AG04449 (cell line): ENCODE measurements around the gene TMEM117.
"Not testable (repeated sequence)": the region's sequence is repeated elsewhere in the genome, so short reads cannot be mapped to it uniquely, and the experiment has no call there.

ENCODE experiments used
- CTCF ChIA-PET: fragments of 350-600 bp; formaldehyde crosslinking; extraction: SDS; loops from one replicate; lab custom pipeline; 2021; ENCODE audit warnings: antibody characterized with exemption; lab: Yijun Ruan, JAX
- POLR2A ChIA-PET: fragments of 400-600, 350-600 bp; formaldehyde crosslinking; extraction: SDS; loops from one replicate; lab custom pipeline; 2020; ENCODE audit warnings: antibody characterized with exemption, inconsistent platforms; lab: Yijun Ruan, JAX
- DNase-seq: peaks from one replicate; pipeline ENCODE4 v3.0.0-alpha.2; 2010; ENCODE audit warnings: low read depth, low spot score
- H3K4me3 ChIP-seq: 2 replicates; pipeline ENCODE4 v1.5.1; 2011; ENCODE audit warnings: low read depth, mild to moderate bottlenecking, control low read depth, low read length
- TF ChIP-seq, protein P1 (sequence below): IDR thresholded peaks from one replicate; pipeline ENCODE4 v1.5.1; 2011; ENCODE audit warnings: mild to moderate bottlenecking, moderate library complexity, low read length, control low read depth, inconsistent platforms; ENCODE audit not compliant: insufficient read depth; ENCODE audit errors: missing control alignments

TMEM117 gene

DNA sequence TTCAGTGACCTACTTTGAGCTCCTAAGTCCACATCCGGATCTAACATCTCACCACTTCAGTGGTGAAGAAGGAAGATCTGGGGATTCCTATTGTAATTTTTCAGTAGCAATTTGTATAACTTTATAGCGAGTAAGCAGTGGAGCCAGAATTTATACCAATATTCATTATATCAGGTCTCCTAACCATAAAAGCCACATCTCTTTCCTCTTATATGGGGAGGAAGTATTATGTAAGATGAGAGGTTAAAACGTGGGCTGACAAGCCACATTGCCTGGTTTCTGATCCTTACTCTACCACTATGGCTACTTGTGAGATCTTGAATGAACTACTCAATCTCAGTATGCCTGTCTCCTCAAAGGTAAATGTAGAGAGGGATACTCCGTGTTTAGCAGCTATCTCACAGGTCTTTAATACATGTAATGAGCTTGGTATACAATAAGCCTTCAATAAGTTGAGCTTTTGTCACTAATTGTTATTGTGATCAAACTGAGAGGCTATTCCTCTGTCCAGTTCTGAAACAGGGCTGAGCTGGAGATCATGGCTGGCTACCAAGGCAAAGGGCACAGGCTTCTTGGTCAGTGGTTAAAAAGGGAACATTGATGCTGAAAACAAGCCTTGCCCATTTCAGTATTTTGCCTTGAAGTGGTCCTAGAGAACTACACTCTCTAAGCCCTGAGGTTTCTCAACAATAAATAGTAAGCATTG, 3.3 kb upstream of the TMEM117 start:
- TF ChIP-seq, protein P1, sequence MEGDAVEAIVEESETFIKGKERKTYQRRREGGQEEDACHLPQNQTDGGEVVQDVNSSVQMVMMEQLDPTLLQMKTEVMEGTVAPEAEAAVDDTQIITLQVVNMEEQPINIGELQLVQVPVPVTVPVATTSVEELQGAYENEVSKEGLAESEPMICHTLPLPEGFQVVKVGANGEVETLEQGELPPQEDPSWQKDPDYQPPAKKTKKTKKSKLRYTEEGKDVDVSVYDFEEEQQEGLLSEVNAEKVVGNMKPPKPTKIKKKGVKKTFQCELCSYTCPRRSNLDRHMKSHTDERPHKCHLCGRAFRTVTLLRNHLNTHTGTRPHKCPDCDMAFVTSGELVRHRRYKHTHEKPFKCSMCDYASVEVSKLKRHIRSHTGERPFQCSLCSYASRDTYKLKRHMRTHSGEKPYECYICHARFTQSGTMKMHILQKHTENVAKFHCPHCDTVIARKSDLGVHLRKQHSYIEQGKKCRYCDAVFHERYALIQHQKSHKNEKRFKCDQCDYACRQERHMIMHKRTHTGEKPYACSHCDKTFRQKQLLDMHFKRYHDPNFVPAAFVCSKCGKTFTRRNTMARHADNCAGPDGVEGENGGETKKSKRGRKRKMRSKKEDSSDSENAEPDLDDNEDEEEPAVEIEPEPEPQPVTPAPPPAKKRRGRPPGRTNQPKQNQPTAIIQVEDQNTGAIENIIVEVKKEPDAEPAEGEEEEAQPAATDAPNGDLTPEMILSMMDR = no peak
- H3K4me3 ChIP-seq = no peak overlapping the region
- ChIA-PET POLR2A (no interaction called here), CTCF (no interaction called here)
- DNase-seq = no peak

DNA sequence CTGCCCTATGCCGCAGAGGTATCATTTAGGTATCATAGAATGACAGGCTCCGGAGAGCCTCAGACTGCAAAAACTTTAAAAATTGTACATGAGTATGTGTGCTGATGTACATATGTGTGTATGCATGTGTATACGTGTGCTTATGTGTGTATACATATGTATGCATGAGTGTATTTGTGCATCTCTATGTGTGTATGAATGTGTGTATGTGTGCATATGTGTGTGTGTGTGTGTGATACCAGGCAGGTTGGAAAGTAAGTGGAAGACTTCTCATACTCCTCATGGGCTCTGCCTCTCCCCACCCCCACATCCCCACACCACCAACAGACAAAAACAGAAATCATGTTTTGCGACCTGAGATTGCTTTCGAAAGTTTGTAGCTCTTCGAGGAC, 621 bp upstream of the TMEM117 start:
- TF ChIP-seq, protein P1 = no peak
- ChIA-PET CTCF (interaction anchor here (1.2 to 1.5 kb wide), 2 partner anchors 18 to 47 kb away, joined by 3 to 4 read pairs; no protein-coding TSS in a partner anchor), POLR2A (interaction anchor here (1.4 kb wide), 1 partner anchor 29 kb away, joined by 17 read pairs; the partner anchor contains the start of gene TWF1)
- peak overlapping the region; percentile 72 for H3K4me3 ChIP-seq
- DNase-seq = no peak

DNA sequence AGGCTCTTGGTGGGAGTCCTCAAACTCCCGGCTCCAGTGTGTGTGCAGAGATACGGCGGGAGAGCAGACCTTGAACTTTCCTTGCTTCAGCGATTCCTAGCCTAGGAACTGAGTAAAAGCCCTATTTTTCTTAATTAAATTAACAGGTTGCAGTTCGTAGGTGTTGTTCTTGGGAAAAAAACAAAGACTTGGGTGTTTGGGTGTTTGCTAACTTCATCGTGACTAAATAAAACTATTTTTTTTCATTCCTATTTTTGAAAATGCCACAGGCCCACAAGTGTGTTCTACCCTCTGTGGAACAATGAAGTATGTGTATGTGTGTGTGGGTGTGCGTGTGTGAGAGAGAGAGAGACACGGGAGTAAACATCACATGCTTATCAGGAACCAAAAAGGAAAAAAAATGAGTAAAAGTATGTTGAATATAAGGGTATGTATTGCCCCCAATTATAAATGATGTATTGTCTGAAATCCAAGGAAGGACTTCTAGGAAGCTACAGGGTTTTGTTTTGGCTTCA, 651 bp downstream of the TMEM117 start:
- ChIA-PET POLR2A (interaction anchor here (1.4 kb wide), 1 partner anchor 30 kb away, joined by 17 read pairs; the partner anchor contains the start of gene TWF1), CTCF (no interaction called here)
- no peak for DNase-seq
- peak overlapping the region; percentile 72 for H3K4me3 ChIP-seq
- TF ChIP-seq, protein P1 = no peak

DNA sequence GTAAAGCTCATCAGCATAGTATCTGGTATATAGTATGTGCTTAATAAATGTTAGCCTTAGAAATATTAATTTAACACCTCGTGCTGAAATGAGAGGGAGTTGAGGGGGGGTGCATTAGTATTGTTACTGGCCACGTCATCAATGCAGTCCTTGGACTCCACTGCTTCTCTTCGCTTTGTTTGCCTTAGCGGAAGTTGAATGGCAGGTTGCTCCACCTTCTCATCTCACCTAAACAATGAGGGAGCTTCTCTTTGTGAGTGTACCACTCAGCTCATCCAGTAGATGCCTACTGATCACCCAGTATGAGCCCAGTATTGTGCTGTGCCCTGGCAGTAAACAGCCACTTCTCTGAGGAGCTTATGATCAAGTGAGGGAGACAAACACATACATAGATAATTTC, 4.5 kb downstream of the TMEM117 start:
- no peak overlapping the region for H3K4me3 ChIP-seq
- TF ChIP-seq, protein P1 = no peak
- POLR2A ChIA-PET = no interaction called here
- CTCF ChIA-PET = interaction anchor here (1.0 kb wide), 1 partner anchor 29 kb away, joined by 3 read pairs; no protein-coding TSS in a partner anchor
- DNase-seq = no peak

DNA sequence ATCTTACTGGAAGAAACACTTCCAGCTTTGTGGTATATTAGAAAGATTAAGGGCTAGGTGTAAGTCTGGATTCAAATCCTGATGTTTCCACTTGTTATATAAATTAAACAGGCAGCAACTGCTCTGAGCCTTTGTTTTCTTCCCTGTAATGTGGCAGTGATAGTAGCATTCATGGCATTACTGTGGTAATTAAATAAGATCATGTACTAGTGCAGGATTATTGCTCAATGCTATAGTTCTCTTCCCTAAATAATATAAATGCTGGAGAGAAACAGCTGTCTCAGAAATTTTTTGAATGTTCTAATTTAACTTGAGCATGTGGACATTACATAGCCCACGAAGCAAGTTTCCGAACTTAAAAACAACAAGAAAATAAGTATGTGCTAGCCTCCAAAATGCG, 5.4 kb downstream of the TMEM117 start:
- TF ChIP-seq, protein P1 = no peak
- H3K4me3 ChIP-seq = no peak overlapping the region
- ChIA-PET CTCF (no interaction called here), POLR2A (no interaction called here)
- DNase-seq = no peak

DNA sequence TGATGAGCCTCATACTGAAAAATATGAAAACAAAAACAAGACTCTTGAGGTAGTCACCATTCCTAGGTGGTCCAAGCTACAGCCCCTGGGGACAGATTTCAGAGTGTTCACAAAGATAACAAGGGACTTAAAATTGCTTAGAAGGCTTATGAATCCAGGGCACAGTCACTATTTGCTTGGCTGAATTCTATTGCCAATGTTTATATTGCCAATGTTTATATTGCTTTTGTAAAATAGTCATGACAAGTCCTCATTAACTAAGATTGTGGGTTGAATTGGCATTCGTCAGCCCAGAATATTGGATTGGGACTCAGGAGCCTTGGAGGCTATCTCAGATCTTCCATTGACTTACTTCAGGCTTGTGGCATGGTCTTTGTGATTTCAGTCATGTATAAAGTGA, 6.4 kb downstream of the TMEM117 start:
- CTCF ChIA-PET = no interaction called here
- no peak overlapping the region for H3K4me3 ChIP-seq
- POLR2A ChIA-PET = no interaction called here
- DNase-seq = no peak
- TF ChIP-seq, protein P1 = no peak

DNA sequence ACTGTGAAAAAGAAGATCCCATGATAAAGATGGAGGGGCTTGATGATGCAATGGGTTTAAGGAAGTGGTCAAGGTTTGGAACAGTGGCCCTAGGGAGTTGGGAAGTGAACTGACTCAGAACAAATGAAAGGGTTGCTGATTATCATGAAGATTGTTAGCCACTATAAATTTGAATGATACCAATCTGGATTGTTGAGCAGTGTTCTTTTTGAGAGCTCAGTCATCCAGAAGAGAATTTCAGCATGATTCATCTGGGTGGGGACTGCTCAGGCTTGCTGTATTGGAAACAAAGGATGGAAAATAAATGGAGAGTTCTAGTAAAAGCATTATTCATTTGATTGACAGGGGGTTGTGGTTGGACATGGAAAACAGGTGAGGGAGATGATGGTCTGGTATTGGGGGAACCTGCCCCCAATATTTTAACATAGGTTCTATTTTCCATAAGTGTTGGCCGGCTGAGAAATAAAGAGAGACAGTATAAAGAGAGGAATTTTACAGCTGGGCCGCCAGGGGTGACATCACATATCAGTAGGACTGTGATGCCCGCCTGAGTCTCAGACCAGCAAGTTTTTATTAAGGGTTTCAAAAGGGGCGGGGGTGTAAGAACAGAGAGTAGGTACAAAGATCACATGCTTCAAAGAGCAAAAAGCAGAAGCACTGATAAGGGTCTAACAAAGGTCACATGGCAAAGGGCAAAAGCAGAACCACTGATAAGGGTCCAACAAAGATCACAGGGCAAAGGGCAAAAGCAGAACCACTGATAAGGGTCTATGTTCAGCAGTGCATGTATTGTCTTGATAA, 11.7 kb downstream of the TMEM117 start:
- POLR2A ChIA-PET, H3K4me3 ChIP-seq, DNase-seq: not testable (repeated sequence)
- CTCF ChIA-PET = interaction anchor here (1.2 to 1.4 kb wide), 2 partner anchors 15 to 42 kb away, joined by 3 to 4 read pairs; no protein-coding TSS in a partner anchor
